T-cell (primary cell): ENCODE results near the gene RNF180. TPM values are rescaled to one million over a fixed set of nuclear protein-coding genes. Genes with fewer than 3 reads are reported as not detected.
"Not testable (repeated sequence)": the region's sequence is repeated elsewhere in the genome, so short reads cannot be mapped to it uniquely, and the experiment has no call there.

Experiments
- ATAC-seq, 4 experiments: fragments of 200-7000 bp in 3 of 4; fragments of 150-1000 bp in 1 of 4; cut with Tn5 transposase; replicated peaks in 1 of 4; 1 replicate in 3 of 4; 2 replicates in 1 of 4; pipeline ENCODE4 v1.10.0; 2021; ENCODE audit warnings: moderate library complexity in 3 of 4, mild to moderate bottlenecking in 2 of 4, moderate number of reproducible peaks in 1 of 4
- CTCF ChIA-PET, 2 donors: fragments of 300-600 bp; sonication (Branson Sonifier 250); formaldehyde crosslinking; loops; one replicate each; lab custom pipeline; 2022; ENCODE audit warnings: antibody characterized with exemption in 2 of 2; lab: Charles Lee
- POLR2A ChIA-PET, 2 donors: fragments of 300-600 bp; sonication (Branson Sonifier 250); formaldehyde crosslinking; loops; one replicate each; lab custom pipeline; 2022; ENCODE audit warnings: antibody characterized with exemption in 2 of 2; lab: Charles Lee
- DNase-seq, 35 experiments: peaks; one replicate each; pipeline versions ENCODE4 v3.0.0 to v3.0.0-alpha.2; 2013 to 2023
- H3K27ac ChIP-seq: one replicate; pipeline ENCODE4 v1.5.1; 2013; ENCODE audit warnings: low read length
- H3K27me3 ChIP-seq, 2 experiments: replicated peaks in 1 of 2; 1 replicate in 1 of 2; 2 replicates in 1 of 2; pipeline versions ENCODE4 v1.6.1 to v1.7.0; 2013; ENCODE audit warnings: low read length in 1 of 2, mixed read lengths in 1 of 2; ENCODE audit not compliant: control insufficient read depth in 2 of 2, insufficient read depth in 2 of 2; ENCODE audit errors: extremely low read depth in 1 of 2
- H3K36me3 ChIP-seq, 2 donors: 1 replicate in 1 of 2; 2 replicates in 1 of 2; pipeline versions ENCODE4 v1.6.1 to v1.7.0; 2013; ENCODE audit warnings: low read length in 1 of 2; ENCODE audit not compliant: control insufficient read depth in 2 of 2, insufficient read depth in 1 of 2; ENCODE audit errors: extremely low read depth in 1 of 2
- H3K4me1 ChIP-seq, 2 experiments: 1 replicate in 1 of 2; 2 replicates in 1 of 2; pipeline versions ENCODE4 v1.6.1 to v1.7.0; 2013; ENCODE audit warnings: low read length in 2 of 2, mixed read lengths in 1 of 2; ENCODE audit not compliant: insufficient read depth in 2 of 2, control insufficient read depth in 1 of 2; ENCODE audit errors: extremely low read depth in 1 of 2
- H3K4me3 ChIP-seq, 2 donors: 1 replicate in 1 of 2; 2 replicates in 1 of 2; pipeline versions ENCODE4 v1.5.1 to v1.7.0; 2013; ENCODE audit warnings: mild to moderate bottlenecking in 2 of 2, low read length in 1 of 2, moderate library complexity in 1 of 2; ENCODE audit not compliant: control insufficient read depth in 1 of 2; ENCODE audit errors: extremely low read depth in 1 of 2
- H3K9me3 ChIP-seq: 2 replicates; pipeline ENCODE4 v1.7.0; 2013
- H3K27ac Mint-ChIP-seq, 2 donors: one replicate each; pipeline ENCODE4 v1.8.0; 2020 to 2021; ENCODE audit warnings: mild to moderate bottlenecking in 2 of 2, mixed read lengths in 2 of 2
- H3K27me3 Mint-ChIP-seq, 2 donors: one replicate each; pipeline ENCODE4 v1.8.0; 2021 to 2022; ENCODE audit warnings: mixed read lengths in 2 of 2
- H3K36me3 Mint-ChIP-seq: one replicate; pipeline ENCODE4 v1.8.0; 2021; ENCODE audit warnings: mixed read lengths
- H3K4me1 Mint-ChIP-seq, 3 donors: one replicate each; pipeline ENCODE4 v1.8.0; 2020 to 2022; ENCODE audit warnings: mixed read lengths in 3 of 3, mild to moderate bottlenecking in 1 of 3
- H3K4me3 Mint-ChIP-seq, 3 donors: one replicate each; pipeline ENCODE4 v1.8.0; 2020 to 2022; ENCODE audit warnings: mild to moderate bottlenecking in 3 of 3, mixed read lengths in 3 of 3, moderate library complexity in 3 of 3
- H3K9me3 Mint-ChIP-seq, 3 donors: one replicate each; pipeline ENCODE4 v1.8.0; 2020 to 2022; ENCODE audit warnings: mixed read lengths in 3 of 3
- WGBS: methylation state at CpG from one replicate; pipeline ENCODE4 v1.1.5; 2013; ENCODE audit warnings: missing lambda C conversion rate; ENCODE audit not compliant: insufficient coverage; 5-methylcytosine and 5-hydroxymethylcytosine counted together
- total RNA-seq, 35 experiments: library from RNA in 6 of 35; stranded (reverse) in 6 of 35; fragments of 120-200 nt in 1 of 35; gene quantifications; one replicate each; pipeline versions ENCODE4 v1.2.1 to v1.2.4 and lab custom pipeline; 2013 to 2026

The RNF180 gene
- total RNA-seq, 5 donors from 2014 or later (not counting 1 experiment from before 2014, with no cell fraction given), result not detected

DNA sequence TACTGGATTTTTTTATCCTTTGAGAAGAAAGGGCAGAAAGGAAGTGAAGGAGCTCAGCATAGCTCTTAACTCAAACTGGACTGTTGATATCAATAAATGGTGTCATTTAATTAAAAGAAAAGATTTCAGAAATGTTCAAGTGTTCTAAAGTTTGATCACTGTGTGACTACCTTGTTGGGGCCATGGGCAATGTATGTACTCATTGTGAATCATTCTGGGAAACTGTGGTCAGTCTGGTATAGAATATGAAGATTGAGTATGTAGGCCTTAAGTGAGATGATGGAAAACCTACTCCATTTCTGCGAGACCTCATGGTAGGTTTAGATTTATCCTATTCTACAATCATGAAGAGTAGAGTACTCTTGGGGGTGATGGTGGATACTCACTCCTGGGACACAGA lies 175.7 kb downstream of the RNF180 start:
- Mint-ChIP-seq H3K4me3 (no peak overlapping the region), H3K36me3 (no peaks in the 10 kb centered on the region), H3K27ac (no peak overlapping the region), H3K4me1 (no peaks in the 10 kb centered on the region), H3K9me3 (peaks cover 8 to 20% (median 12%) of the 10 kb centered on the region in 3 donors), H3K27me3 (no peaks in the 10 kb centered on the region)
- Histone ChIP-seq H3K4me1 (no peaks in the 10 kb centered on the region), H3K36me3 (no peaks in the 10 kb centered on the region), H3K4me3 (no peak overlapping the region), H3K9me3 (no peaks in the 10 kb centered on the region), H3K27me3 (no peaks in the 10 kb centered on the region), H3K27ac (no peak overlapping the region)
- no CpG with 5 or more reads among the region's 1 CpG for WGBS
- CTCF ChIA-PET, result no interaction called here
- DNase-seq (no peak), ATAC-seq (no peak)
- POLR2A ChIA-PET, result no interaction called here

- Histone ChIP-seq H3K4me1 (no peaks in the 10 kb centered on the region), H3K36me3 (no peaks in the 10 kb centered on the region), H3K27ac (no peak overlapping the region), H3K27me3 (no peaks in the 10 kb centered on the region), H3K9me3 (no peaks in the 10 kb centered on the region), H3K4me3 (no peak overlapping the region)
- Mint-ChIP-seq H3K4me1 (no peaks in the 10 kb centered on the region), H3K27ac (no peak overlapping the region), H3K4me3 (no peak overlapping the region), H3K36me3 (no peaks in the 10 kb centered on the region), H3K9me3 (peaks cover 6 to 16% (median 15%) of the 10 kb centered on the region in 3 donors), H3K27me3 (no peaks in the 10 kb centered on the region)
- no CpG with 5 or more reads among the region's 1 CpG for WGBS
- ChIA-PET CTCF (no interaction called here), POLR2A (no interaction called here)
- ATAC-seq, result no peak
- DNase-seq, result no peak
Observed at GRCh38 chr5:64344501-64344900, 178.9 kb downstream of the RNF180 start.

DNA sequence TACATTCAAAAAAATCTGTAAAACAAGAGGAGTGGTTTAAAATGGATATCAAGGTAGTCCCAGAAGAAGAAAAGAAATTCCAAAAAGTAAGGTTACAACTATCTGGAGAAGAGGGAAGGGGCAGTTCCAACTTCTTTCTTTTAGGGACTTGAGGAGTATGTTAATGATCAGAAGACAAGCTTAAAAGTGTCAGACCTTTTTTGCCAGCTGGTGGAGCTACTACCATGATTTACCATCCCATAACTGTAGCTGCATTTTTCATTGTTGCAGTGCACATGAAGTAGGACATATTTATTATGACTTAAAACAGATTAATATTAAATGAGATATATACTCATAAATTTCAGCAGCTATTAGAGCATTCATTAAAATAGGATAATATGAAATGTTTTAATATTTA lies 181.7 kb downstream of the RNF180 start:
- Mint-ChIP-seq H3K4me1 (no peaks in the 10 kb centered on the region), H3K27me3 (no peaks in the 10 kb centered on the region), H3K4me3 (no peak overlapping the region), H3K36me3 (no peaks in the 10 kb centered on the region), H3K9me3 (peaks cover 0 to 11% (median 4%) of the 10 kb centered on the region in 3 donors), H3K27ac (no peak overlapping the region)
- H3K27me3 ChIP-seq, result no peaks in the 10 kb centered on the region
- ChIA-PET CTCF (no interaction called here), POLR2A (no interaction called here)
- H3K27ac ChIP-seq, result no peak overlapping the region
- no peak overlapping the region for H3K4me3 ChIP-seq
- no peak for DNase-seq
- no peaks in the 10 kb centered on the region for H3K9me3 ChIP-seq
- H3K36me3 ChIP-seq, result no peaks in the 10 kb centered on the region
- no peak for ATAC-seq
- H3K4me1 ChIP-seq, result no peaks in the 10 kb centered on the region

DNA sequence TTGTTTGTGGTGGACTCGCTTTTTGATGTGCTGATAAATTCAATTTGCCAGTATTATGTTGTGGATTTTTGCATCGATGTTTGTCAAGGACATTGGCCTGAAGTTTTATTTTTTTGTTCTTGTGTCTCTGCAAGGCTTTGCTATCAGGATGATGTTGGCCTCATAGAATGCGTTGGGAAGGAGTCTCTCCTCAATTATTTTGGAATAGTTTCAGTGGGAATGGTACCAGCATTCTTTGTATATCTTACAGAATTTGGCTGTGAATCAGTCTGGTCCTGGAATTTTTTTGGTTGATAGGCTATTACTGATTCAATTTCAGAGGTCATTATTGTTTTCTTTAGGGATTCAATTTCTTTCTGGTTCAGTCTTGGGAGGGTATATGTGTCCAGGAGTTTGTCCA lies 198.8 kb downstream of the RNF180 start:
- H3K27ac ChIP-seq, result no peak overlapping the region
- peaks cover 17 to 27% (median 20%) of the 10 kb centered on the region in 3 donors for H3K9me3 Mint-ChIP-seq
- 58% methylated on average over 2 of the region's 3 CpGs for WGBS
- ChIA-PET CTCF (no interaction called here), POLR2A (no interaction called here)
- H3K4me3 Mint-ChIP-seq, result no peak overlapping the region
- ATAC-seq, result no peak
- H3K4me1 Mint-ChIP-seq, result no peaks in the 10 kb centered on the region
- no peaks in the 10 kb centered on the region for H3K27me3 ChIP-seq
- no peaks in the 10 kb centered on the region for H3K9me3 ChIP-seq
- H3K27me3 Mint-ChIP-seq, result no peaks in the 10 kb centered on the region
- H3K4me1 ChIP-seq, result no peaks in the 10 kb centered on the region
- no peaks in the 10 kb centered on the region for H3K36me3 Mint-ChIP-seq
- no peak overlapping the region for H3K27ac Mint-ChIP-seq
- DNase-seq, result no peak
- H3K36me3 ChIP-seq, result no peaks in the 10 kb centered on the region
- no peak overlapping the region for H3K4me3 ChIP-seq

DNA sequence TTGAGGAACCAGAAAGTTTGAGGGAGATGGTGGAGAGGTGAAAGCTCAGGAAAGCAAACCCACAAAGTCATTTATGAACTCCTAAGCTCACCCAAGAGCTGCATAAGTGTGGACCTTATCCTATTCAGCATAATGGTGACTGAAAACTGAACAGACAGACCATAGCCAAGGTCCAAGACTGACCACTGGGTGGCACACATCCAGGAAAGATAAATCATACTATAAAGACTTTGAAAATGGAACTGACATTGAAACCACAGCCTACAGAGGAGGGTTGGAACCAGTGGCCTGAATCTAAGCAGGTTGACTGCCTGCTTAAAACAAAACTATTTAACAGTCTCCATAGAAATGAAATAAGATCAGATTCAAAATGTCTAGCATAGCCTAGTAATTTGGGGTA lies 219.1 kb downstream of the RNF180 start:
- Mint-ChIP-seq H3K9me3 (peaks cover 5 to 9% (median 8%) of the 10 kb centered on the region in 3 donors), H3K4me3 (no peak overlapping the region), H3K36me3 (no peaks in the 10 kb centered on the region), H3K27ac (no peak overlapping the region), H3K27me3 (no peaks in the 10 kb centered on the region), H3K4me1 (no peaks in the 10 kb centered on the region)
- Histone ChIP-seq H3K9me3 (peaks cover 3% of the 10 kb centered on the region), H3K36me3 (no peaks in the 10 kb centered on the region), H3K27me3 (no peaks in the 10 kb centered on the region), H3K27ac (no peak overlapping the region), H3K4me3 (no peak overlapping the region), H3K4me1 (no peaks in the 10 kb centered on the region)
- ATAC-seq, result no peak
- ChIA-PET POLR2A (no interaction called here), CTCF (no interaction called here)
- DNase-seq, result no peak

DNA sequence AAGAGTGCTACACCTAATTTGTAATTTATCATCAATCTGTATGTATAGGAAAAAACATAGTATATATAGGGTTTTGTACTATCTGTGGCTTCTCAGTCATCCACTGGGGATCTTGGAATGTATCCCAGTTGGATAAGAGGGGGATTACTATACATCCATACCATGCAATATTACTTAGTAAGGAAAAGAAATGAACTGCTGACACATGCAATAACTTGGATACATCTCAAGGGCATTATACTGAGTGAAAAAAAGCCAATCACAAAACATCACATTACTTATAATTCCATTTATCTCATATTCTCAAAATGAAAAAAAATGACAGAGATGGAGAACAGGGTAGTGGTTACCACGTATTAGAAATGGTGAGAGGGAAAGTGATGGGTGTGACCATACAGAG lies 231.9 kb downstream of the RNF180 start:
- Mint-ChIP-seq H3K9me3 (peaks cover 8 to 37% (median 22%) of the 10 kb centered on the region in 3 donors), H3K36me3 (no peaks in the 10 kb centered on the region), H3K27me3 (no peaks in the 10 kb centered on the region), H3K4me3 (no peak overlapping the region), H3K4me1 (no peaks in the 10 kb centered on the region), H3K27ac (no peak overlapping the region)
- H3K4me3 ChIP-seq, result no peak overlapping the region
- POLR2A ChIA-PET, result no interaction called here
- H3K27me3 ChIP-seq, result no peaks in the 10 kb centered on the region
- no CpG with 5 or more reads among the region's 1 CpG for WGBS
- no peaks in the 10 kb centered on the region for H3K36me3 ChIP-seq
- H3K27ac ChIP-seq, result no peak overlapping the region
- H3K9me3 ChIP-seq, result no peaks in the 10 kb centered on the region
- CTCF ChIA-PET, result no interaction called here
- ATAC-seq (no peak), DNase-seq (no peak)
- H3K4me1 ChIP-seq, result no peaks in the 10 kb centered on the region

DNA sequence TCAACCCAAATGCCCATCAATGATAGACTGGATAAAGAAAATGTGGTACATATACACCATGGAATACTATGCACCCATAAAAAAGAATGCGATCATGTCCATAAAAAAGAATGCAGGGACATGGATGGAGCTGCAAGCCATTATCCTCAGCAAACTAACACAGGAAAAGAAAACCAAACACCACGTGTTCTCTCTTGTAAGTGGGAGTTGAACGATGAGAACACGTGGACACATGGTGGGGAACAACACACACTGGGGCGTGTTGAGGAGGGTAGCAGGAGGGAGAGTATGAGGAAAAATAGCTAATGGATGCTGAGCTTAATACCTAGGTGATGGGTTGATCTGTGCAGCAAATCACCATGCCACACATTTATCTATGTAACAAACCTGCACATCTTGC lies 233.1 kb downstream of the RNF180 start:
- H3K36me3 Mint-ChIP-seq, CTCF ChIA-PET, POLR2A ChIA-PET, ATAC-seq, H3K4me3 Mint-ChIP-seq, H3K27ac ChIP-seq, H3K27me3 ChIP-seq, H3K4me3 ChIP-seq, H3K27me3 Mint-ChIP-seq, H3K4me1 Mint-ChIP-seq, H3K4me1 ChIP-seq, DNase-seq, H3K27ac Mint-ChIP-seq, H3K36me3 ChIP-seq, H3K9me3 ChIP-seq: not testable (repeated sequence)
- no CpG with 5 or more reads among the region's 5 CpGs for WGBS
- peaks cover 8 to 33% (median 22%) of the 10 kb centered on the region in 3 donors for H3K9me3 Mint-ChIP-seq
